Forelimb muscle (tissue), 1 donor: ENCODE data around the gene LPP. TPM values are rescaled to one million over a fixed set of nuclear protein-coding genes. Genes with fewer than 3 reads are reported as not detected.

Experiments used
- DNase-seq: peaks from one replicate; pipeline ENCODE4 v3.0.0-alpha.2; 2013; ENCODE audit warnings: low read depth
- polyA plus RNA-seq: library from polyadenylated mRNA; unstranded; fragments of 120-200 nt; gene quantifications from one replicate; pipeline ENCODE4 v1.2.1, GENCODE V29; 2013; ENCODE audit not compliant: insufficient read length

Gene LPP
- polyA plus RNA-seq, 1 donor: 12.4 TPM

GRCh38 chr3:188135271-188135670 lies 18.7 kb upstream of the LPP start:
- no peak for DNase-seq

- DNase-seq: no peak
Observed at GRCh38 chr3:188137051-188137450, 16.9 kb upstream of the LPP start.

- DNase-seq: no peak
Observed at GRCh38 chr3:188139466-188139865, 14.5 kb upstream of the LPP start.

- DNase-seq: no peak
Observed at GRCh38 chr3:188146219-188146618, 7.7 kb upstream of the LPP start.

GRCh38 chr3:188147782-188148181 lies 6.2 kb upstream of the LPP start:
- DNase-seq: no peak

GRCh38 chr3:188148318-188148717 lies 5.6 kb upstream of the LPP start:
- DNase-seq: no peak

GRCh38 chr3:188149587-188149986 lies 4.4 kb upstream of the LPP start:
- no peak for DNase-seq

GRCh38 chr3:188150982-188151381 lies 3.0 kb upstream of the LPP start:
- no peak for DNase-seq

- DNase-seq: no peak
Observed at GRCh38 chr3:188151438-188151837, 2.5 kb upstream of the LPP start.

- no peak for DNase-seq
Observed at GRCh38 chr3:188152660-188153436, 1.1 kb upstream of the LPP start.

- DNase-seq: no peak
Observed at GRCh38 chr3:188153437-188154013, 432 bp upstream of the LPP start.

- DNase-seq: no peak
Observed at GRCh38 chr3:188154809-188155574, 1.0 kb downstream of the LPP start.

GRCh38 chr3:188156056-188156455 lies 2.1 kb downstream of the LPP start:
- no peak for DNase-seq

- no peak for DNase-seq
Observed at GRCh38 chr3:188157407-188157806, 3.5 kb downstream of the LPP start.

GRCh38 chr3:188157971-188158370 lies 4.0 kb downstream of the LPP start:
- no peak for DNase-seq

GRCh38 chr3:188158731-188159310 lies 4.9 kb downstream of the LPP start:
- DNase-seq: no peak

- DNase-seq: no peak
Observed at GRCh38 chr3:188160751-188161150, 6.8 kb downstream of the LPP start.

GRCh38 chr3:188164248-188164687 lies 10.3 kb downstream of the LPP start:
- DNase-seq: no peak

- DNase-seq: no peak
Observed at GRCh38 chr3:188165596-188165995, 11.6 kb downstream of the LPP start.

- DNase-seq: no peak
Observed at GRCh38 chr3:188166441-188166840, 12.5 kb downstream of the LPP start.

GRCh38 chr3:188168186-188168585 lies 14.2 kb downstream of the LPP start:
- no peak for DNase-seq

- no peak for DNase-seq
Observed at GRCh38 chr3:188168648-188169047, 14.7 kb downstream of the LPP start.
